ENCODE results near the gene GREB1.

DNA sequence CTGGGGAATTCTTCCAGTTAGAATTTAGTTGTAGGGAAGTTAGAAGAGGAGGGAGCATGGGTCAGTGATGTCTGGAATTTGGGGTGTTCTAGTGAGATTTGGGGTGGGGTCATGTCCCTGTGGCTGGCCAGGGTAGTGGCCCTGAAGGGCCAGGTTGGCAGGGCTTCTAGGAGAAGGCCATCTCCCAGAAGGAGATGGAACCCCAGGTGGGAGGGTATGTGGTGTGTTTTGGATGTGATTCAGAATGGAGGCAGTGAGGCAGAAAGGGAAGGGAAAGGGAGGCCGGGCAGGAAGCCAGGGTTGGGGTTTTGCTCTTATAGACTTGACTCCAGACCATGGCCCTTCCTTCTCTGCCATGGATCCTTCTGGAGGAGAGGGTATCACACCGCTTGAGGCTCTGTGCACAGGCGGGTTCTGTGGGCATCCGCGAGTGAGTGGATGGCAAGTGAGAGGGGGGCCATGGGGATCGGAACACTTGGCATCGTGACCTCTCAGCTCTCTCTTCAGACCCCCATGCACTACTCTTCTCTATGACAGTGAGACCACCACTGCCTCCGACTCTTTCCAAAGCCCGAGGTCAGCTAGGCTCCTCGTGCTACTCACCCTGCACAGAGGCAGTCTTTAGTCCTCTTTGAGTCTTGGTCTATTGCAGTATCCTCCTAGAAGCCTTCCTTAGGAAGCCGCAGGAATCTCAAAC, 7.3 kb downstream of the GREB1 start:
- TF ChIP-seq, protein P1, sequence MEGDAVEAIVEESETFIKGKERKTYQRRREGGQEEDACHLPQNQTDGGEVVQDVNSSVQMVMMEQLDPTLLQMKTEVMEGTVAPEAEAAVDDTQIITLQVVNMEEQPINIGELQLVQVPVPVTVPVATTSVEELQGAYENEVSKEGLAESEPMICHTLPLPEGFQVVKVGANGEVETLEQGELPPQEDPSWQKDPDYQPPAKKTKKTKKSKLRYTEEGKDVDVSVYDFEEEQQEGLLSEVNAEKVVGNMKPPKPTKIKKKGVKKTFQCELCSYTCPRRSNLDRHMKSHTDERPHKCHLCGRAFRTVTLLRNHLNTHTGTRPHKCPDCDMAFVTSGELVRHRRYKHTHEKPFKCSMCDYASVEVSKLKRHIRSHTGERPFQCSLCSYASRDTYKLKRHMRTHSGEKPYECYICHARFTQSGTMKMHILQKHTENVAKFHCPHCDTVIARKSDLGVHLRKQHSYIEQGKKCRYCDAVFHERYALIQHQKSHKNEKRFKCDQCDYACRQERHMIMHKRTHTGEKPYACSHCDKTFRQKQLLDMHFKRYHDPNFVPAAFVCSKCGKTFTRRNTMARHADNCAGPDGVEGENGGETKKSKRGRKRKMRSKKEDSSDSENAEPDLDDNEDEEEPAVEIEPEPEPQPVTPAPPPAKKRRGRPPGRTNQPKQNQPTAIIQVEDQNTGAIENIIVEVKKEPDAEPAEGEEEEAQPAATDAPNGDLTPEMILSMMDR (IDR thresholded peaks at IDR 0.05): no peak
- TF ChIP-seq EP300 (IDR thresholded peaks at IDR 0.05; ENCODE audit: low read depth): no peak
